WTC11 (cell line): ENCODE measurements around the gene CAVIN1. TPM values are rescaled to one million over a fixed set of nuclear protein-coding genes. Genes with fewer than 3 reads are reported as not detected.

Source experiments
- AFF4 ChIP-seq: sonication (generic); formaldehyde crosslinking; IDR thresholded peaks from 2 replicates; pipeline ENCODE4 v1.8.1; 2023; ENCODE audit warnings: mild to moderate bottlenecking, missing genetic modification reagents, borderline replicate concordance
- ARID4B ChIP-seq: sonication (generic); formaldehyde crosslinking; IDR thresholded peaks from 2 replicates; pipeline ENCODE4 v1.8.0; 2023; ENCODE audit warnings: missing genetic modification reagents, mild to moderate bottlenecking, borderline replicate concordance
- ATF1 ChIP-seq: sonication (generic); formaldehyde crosslinking; IDR thresholded peaks from 2 replicates; pipeline ENCODE4 v1.8.1; 2023; ENCODE audit warnings: mild to moderate bottlenecking, moderate library complexity, missing genetic modification reagents
- CREB1 ChIP-seq: sonication (generic); formaldehyde crosslinking; IDR thresholded peaks from 2 replicates; pipeline ENCODE4 v1.8.0; 2023; ENCODE audit warnings: mild to moderate bottlenecking, missing genetic modification reagents
- CTCF ChIP-seq: fragments of 200-600 bp; IDR thresholded peaks from 2 replicates; pipeline ENCODE4 v1.8.0; 2022; ENCODE audit warnings: antibody characterized with exemption
- ESRRA ChIP-seq: sonication (generic); formaldehyde crosslinking; IDR thresholded peaks from 2 replicates; pipeline ENCODE4 v1.8.1; 2022; ENCODE audit warnings: mild to moderate bottlenecking, missing genetic modification reagents, borderline replicate concordance
- FOXP1 ChIP-seq: sonication (generic); formaldehyde crosslinking; IDR thresholded peaks from 2 replicates; pipeline ENCODE4 v1.8.0; 2022; ENCODE audit warnings: missing genetic modification reagents, mild to moderate bottlenecking, moderate library complexity, borderline replicate concordance
- GABPB1 ChIP-seq: sonication (generic); formaldehyde crosslinking; IDR thresholded peaks from 2 replicates; pipeline ENCODE4 v1.8.1; 2023; ENCODE audit warnings: mild to moderate bottlenecking, missing genetic modification reagents
- KAT7 ChIP-seq: sonication (generic); formaldehyde crosslinking; IDR thresholded peaks from 2 replicates; pipeline ENCODE4 v1.8.1; 2023; ENCODE audit warnings: missing genetic modification reagents, mild to moderate bottlenecking, borderline replicate concordance
- MAX ChIP-seq: sonication (generic); formaldehyde crosslinking; IDR thresholded peaks from 2 replicates; pipeline ENCODE4 v1.8.0; 2022; ENCODE audit warnings: mild to moderate bottlenecking, missing genetic modification reagents
- MLX ChIP-seq: sonication (generic); formaldehyde crosslinking; IDR thresholded peaks from 2 replicates; pipeline ENCODE4 v1.8.1; 2023; ENCODE audit warnings: mild to moderate bottlenecking, missing genetic modification reagents, moderate library complexity
- MYBL2 ChIP-seq: sonication (generic); formaldehyde crosslinking; IDR thresholded peaks from 2 replicates; pipeline ENCODE4 v1.8.1; 2023; ENCODE audit warnings: mild to moderate bottlenecking, moderate library complexity, missing genetic modification reagents
- NFE2L1 ChIP-seq: sonication (generic); formaldehyde crosslinking; IDR thresholded peaks from 2 replicates; pipeline ENCODE4 v1.8.1; 2023; ENCODE audit warnings: missing genetic modification reagents
- NFYB ChIP-seq: sonication (generic); formaldehyde crosslinking; conservative IDR thresholded peaks from 2 replicates; pipeline ENCODE4 v1.8.0; 2022; ENCODE audit warnings: low read depth, missing genetic modification reagents
- NR2C2 ChIP-seq: sonication (generic); formaldehyde crosslinking; IDR thresholded peaks from 2 replicates; pipeline ENCODE4 v1.8.0; 2022; ENCODE audit warnings: mild to moderate bottlenecking, missing genetic modification reagents
- PRRX2 ChIP-seq: fragments of 250-450 bp; sonication (Bioruptor Pico); IDR thresholded peaks from 2 replicates; pipeline ENCODE4 v1.8.0; 2021; ENCODE audit warnings: mild to moderate bottlenecking
- TEAD4 ChIP-seq: sonication (generic); formaldehyde crosslinking; IDR thresholded peaks from 2 replicates; pipeline ENCODE4 v1.8.0; 2022; ENCODE audit warnings: mild to moderate bottlenecking, missing genetic modification reagents
- USF1 ChIP-seq: sonication (generic); formaldehyde crosslinking; IDR thresholded peaks from 2 replicates; pipeline ENCODE4 v1.8.0; 2022; ENCODE audit warnings: mild to moderate bottlenecking, missing genetic modification reagents
- ZBTB43 ChIP-seq: sonication (generic); formaldehyde crosslinking; IDR thresholded peaks from 2 replicates; pipeline ENCODE4 v1.8.1; 2023; ENCODE audit warnings: mild to moderate bottlenecking, missing genetic modification reagents
- ZNF232 ChIP-seq: sonication (generic); formaldehyde crosslinking; IDR thresholded peaks from 2 replicates; pipeline ENCODE4 v1.8.0; 2022; ENCODE audit warnings: mild to moderate bottlenecking, missing genetic modification reagents
- ZNF281 ChIP-seq: sonication (generic); formaldehyde crosslinking; IDR thresholded peaks from 2 replicates; pipeline ENCODE4 v1.8.0; 2023; ENCODE audit warnings: mild to moderate bottlenecking, missing genetic modification reagents
- ZNF416 ChIP-seq: fragments of 250-450 bp; sonication (Bioruptor Pico); IDR thresholded peaks from 2 replicates; pipeline ENCODE4 v1.9.0; 2021; ENCODE audit warnings: mild to moderate bottlenecking, inconsistent platforms
- total RNA-seq: library from RNA; stranded (reverse); gene quantifications from 3 replicates; pipeline ENCODE4 v1.2.3, GENCODE V29; 2021

Gene CAVIN1
- total RNA-seq, 1 experiment from 2014 or later, result 24.6 TPM

- peak; percentile 97 for TF ChIP-seq MAX (CRISPR knock-in tag)
- TF ChIP-seq KAT7, result peak; percentile 88; the same call in 1 of the 2 replicates
- TF ChIP-seq ZNF281, result 0 out of 2 replicates have a peak, but pooled peaks have one; percentile 36
- peak; percentile 70; the same call in 1 of the 2 replicates for TF ChIP-seq NFE2L1 (CRISPR knock-in tag)
- TF ChIP-seq ZNF232, result no peak
- TF ChIP-seq CTCF, result no peak
- TF ChIP-seq USF1 (CRISPR knock-in tag), result peak; percentile 84
- TF ChIP-seq NFYB (CRISPR knock-in tag), result peak; percentile 88
- TF ChIP-seq FOXP1 (CRISPR knock-in tag), result peak; percentile 80; the same call in 1 of the 2 replicates
- peak; percentile 68; the same call in 1 of the 2 replicates for TF ChIP-seq MYBL2 (CRISPR knock-in tag)
- no peak for TF ChIP-seq PRRX2 (CRISPR knock-in tag)
- peak; percentile 95 for TF ChIP-seq GABPB1 (CRISPR knock-in tag)
- TF ChIP-seq CREB1, result peak; percentile 64; the same call in 1 of the 2 replicates
- TF ChIP-seq ZBTB43 (CRISPR knock-in tag), result 0 out of 2 replicates have a peak, but pooled peaks have one; percentile 77
- 0 out of 2 replicates have a peak, but pooled peaks have one; percentile 22 for TF ChIP-seq ZNF416 (CRISPR knock-in tag)
- TF ChIP-seq TEAD4, result no peak
- TF ChIP-seq ARID4B, result peak; percentile 48; the same call in 1 of the 2 replicates
- TF ChIP-seq NR2C2 (CRISPR knock-in tag), result 0 out of 2 replicates have a peak, but pooled peaks have one; percentile 38
- no peak for TF ChIP-seq MLX
- TF ChIP-seq ESRRA, result peak; percentile 56; the same call in 1 of the 2 replicates
- no peak for TF ChIP-seq AFF4 (CRISPR knock-in tag)
- TF ChIP-seq ATF1, result 0 out of 2 replicates have a peak, but pooled peaks have one; percentile 13
- TF ChIP-seq, all 79 proteins: peak for 26
These were observed 34.5 kb downstream of the CAVIN1 start, which contains the start of gene STAT3 (continued) for GRCh38 chr17:42388381-42389134.
